ENCODE results near the gene TMEM163. TPM values are rescaled to one million over a fixed set of nuclear protein-coding genes. Genes with fewer than 3 reads are reported as not detected.

TMEM163 gene
- total and polyA plus RNA-seq, 7 donors, result 0.28 to 2.6 (median 1.1) TPM; not detected in 1

DNA sequence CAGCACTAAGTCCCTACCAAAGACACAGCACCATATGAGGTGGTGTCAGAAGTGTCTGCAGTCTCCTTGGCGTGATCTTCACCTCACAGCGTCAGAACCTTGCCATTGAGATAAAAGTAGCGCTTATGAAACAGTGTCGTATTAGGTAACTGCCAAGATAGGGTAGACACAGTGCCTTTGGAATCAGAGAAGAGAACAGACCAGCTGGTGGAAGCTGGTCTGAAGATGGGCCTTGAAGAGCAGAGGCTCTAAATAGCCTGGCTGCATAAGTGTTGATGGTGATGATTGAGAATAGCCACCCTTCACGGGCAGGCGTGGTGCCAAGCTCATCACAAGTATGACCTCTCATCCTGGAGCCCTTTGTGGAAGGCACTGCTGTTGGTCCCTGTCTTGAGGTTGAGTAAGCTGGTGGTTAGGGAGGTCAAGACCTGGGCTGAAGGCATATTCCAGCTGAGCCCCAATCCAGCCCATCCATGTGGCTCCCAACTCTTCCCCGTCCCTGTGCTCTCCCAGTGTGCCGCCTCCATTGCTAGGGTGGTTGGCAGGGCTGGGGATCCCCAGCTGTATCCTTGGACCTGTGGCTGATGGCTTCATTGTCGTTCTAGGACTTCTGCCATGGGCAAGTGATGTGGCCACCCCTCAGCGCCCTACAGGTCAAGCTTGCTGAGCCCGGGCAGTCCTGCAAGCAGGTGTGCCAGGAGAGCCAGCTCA is 277.5 kb downstream of the TMEM163 start:
- H3K27ac ChIP-seq, result no peak overlapping the region
- TF ChIP-seq, protein P1, sequence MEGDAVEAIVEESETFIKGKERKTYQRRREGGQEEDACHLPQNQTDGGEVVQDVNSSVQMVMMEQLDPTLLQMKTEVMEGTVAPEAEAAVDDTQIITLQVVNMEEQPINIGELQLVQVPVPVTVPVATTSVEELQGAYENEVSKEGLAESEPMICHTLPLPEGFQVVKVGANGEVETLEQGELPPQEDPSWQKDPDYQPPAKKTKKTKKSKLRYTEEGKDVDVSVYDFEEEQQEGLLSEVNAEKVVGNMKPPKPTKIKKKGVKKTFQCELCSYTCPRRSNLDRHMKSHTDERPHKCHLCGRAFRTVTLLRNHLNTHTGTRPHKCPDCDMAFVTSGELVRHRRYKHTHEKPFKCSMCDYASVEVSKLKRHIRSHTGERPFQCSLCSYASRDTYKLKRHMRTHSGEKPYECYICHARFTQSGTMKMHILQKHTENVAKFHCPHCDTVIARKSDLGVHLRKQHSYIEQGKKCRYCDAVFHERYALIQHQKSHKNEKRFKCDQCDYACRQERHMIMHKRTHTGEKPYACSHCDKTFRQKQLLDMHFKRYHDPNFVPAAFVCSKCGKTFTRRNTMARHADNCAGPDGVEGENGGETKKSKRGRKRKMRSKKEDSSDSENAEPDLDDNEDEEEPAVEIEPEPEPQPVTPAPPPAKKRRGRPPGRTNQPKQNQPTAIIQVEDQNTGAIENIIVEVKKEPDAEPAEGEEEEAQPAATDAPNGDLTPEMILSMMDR (IDR thresholded peaks at IDR 0.05), result no peak
- TF ChIP-seq POLR2A (IDR thresholded peaks at IDR 0.05), result no peak
- TF ChIP-seq EP300 (IDR thresholded peaks at IDR 0.05), result no peak
- TF ChIP-seq POLR2AphosphoS5 (IDR thresholded peaks at IDR 0.05), result no peak
- no peaks in the 10 kb centered on the region for H3K9me3 ChIP-seq
- no peaks in the 10 kb centered on the region for H3K27me3 ChIP-seq
- peaks cover 0 to 18% (median 0%) of the 10 kb centered on the region in 4 donors for H3K36me3 ChIP-seq
- no peaks in the 10 kb centered on the region for H3K4me1 ChIP-seq
- DNase-seq, result no peak
- no peak overlapping the region for H3K4me3 ChIP-seq
- intact Hi-C loops (cut with DNase I), result no loop called here
- 96 to 98% methylated on average over 11 of the region's 11 CpGs for WGBS, 2 donors

DNA sequence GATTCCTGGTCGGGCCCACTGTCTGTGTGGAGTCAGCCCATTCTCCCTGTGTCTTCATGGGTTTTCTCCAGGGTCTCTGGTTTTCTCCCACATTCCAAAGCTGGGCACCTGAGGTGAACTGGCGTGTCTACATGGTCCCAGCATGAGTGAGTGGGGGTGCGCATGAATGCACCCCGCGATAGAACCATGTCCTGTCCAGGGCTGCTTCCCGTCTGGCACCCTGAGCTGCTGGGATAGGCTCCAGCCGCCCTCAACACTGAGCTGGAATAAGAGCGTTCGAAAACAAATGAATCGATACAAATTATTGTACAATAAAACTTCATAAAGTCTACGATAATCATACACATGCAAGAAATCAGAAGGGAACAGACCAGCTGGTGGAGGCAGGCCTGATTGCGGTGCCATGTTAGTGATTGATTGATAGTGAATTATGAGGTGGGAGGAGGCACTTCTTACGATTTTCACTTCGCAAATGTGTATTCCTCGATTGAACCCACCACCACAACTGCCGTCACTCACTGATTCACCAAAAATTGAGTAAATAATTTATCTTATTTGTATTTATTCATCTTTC is 278.4 kb downstream of the TMEM163 start:
- H3K9me3 ChIP-seq, result no peaks in the 10 kb centered on the region
- WGBS, 2 donors, result 96 to 98% methylated on average over 16 of the region's 16 CpGs
- H3K27ac ChIP-seq, result no peak overlapping the region
- no peaks in the 10 kb centered on the region for H3K27me3 ChIP-seq
- intact Hi-C loops (cut with DNase I), result no loop called here
- peaks cover 0 to 14% (median 0%) of the 10 kb centered on the region in 4 donors for H3K36me3 ChIP-seq
- no peak overlapping the region for H3K4me3 ChIP-seq
- no peaks in the 10 kb centered on the region for H3K4me1 ChIP-seq
- TF ChIP-seq, protein P1 (IDR thresholded peaks at IDR 0.05), result no peak
- TF ChIP-seq EP300 (IDR thresholded peaks at IDR 0.05), result no peak
- TF ChIP-seq POLR2AphosphoS5 (IDR thresholded peaks at IDR 0.05), result no peak
- TF ChIP-seq POLR2A (IDR thresholded peaks at IDR 0.05), result no peak
- no peak for DNase-seq

DNA sequence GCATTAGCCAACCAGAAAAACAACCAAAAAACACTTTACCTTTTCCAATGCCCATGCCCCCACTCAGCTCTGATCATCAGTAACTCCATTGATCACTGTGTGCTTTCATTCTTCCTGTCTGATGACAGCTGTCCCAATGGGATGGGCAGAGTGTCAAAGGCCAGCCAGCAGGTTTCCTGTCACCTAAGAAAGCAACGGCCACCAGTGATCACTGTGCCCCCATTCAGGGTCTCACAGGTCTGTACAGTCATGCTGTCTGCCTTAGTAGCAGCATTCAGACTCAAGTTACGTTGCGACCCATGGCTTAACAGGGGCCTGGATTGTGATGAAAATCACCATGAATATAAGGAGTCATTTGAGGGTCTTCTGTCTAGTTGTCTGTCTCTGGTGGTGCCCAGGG is 280.4 kb downstream of the TMEM163 start:
- H3K36me3 ChIP-seq, result peaks cover 0 to 14% (median 0%) of the 10 kb centered on the region in 4 donors
- TF ChIP-seq POLR2AphosphoS5 (IDR thresholded peaks at IDR 0.05) (no peak), EP300 (IDR thresholded peaks at IDR 0.05) (no peak), POLR2A (IDR thresholded peaks at IDR 0.05) (no peak)
- TF ChIP-seq, protein P1 (IDR thresholded peaks at IDR 0.05), result no peak
- H3K4me3 ChIP-seq, result no peak overlapping the region
- DNase-seq, result no peak
- H3K4me1 ChIP-seq, result no peaks in the 10 kb centered on the region
- H3K9me3 ChIP-seq, result no peaks in the 10 kb centered on the region
- 90% methylated on average over 3 of the region's 3 CpGs for WGBS, 2 donors
- H3K27ac ChIP-seq, result no peak overlapping the region
- H3K27me3 ChIP-seq, result no peaks in the 10 kb centered on the region
- intact Hi-C loops (cut with DNase I), result loop anchor here (10.0 kb wide), 1 partner anchor 454 kb away; no protein-coding TSS in a partner anchor

DNA sequence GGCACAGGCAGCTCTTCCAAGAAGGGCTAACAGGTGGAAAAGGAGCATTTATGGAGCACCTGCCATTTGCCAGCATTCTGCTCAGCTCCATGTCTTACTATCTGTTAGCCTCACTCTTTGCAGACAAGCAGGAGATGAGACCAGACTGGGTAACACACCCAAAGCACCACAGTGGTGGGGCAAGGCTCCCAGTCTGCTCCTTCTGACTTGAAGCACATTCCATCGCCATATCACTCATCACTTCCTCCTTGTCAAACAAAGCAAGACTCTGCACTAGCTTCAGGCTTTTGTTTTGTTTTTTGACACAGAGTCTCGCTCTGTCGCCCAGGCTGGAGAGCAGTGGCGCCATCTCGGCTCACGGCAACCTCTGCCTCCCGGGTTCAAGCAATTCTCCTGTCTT is 282.1 kb downstream of the TMEM163 start:
- 95 to 98% methylated on average over 7 of the region's 7 CpGs for WGBS, 2 donors
- H3K36me3 ChIP-seq, result peaks cover 0 to 14% (median 0%) of the 10 kb centered on the region in 4 donors
- H3K27ac ChIP-seq, result no peak overlapping the region
- intact Hi-C loops (cut with DNase I), result loop anchor here (10.0 kb wide), 1 partner anchor 452 kb away; no protein-coding TSS in a partner anchor
- no peaks in the 10 kb centered on the region for H3K4me1 ChIP-seq
- no peaks in the 10 kb centered on the region for H3K27me3 ChIP-seq
- no peak for DNase-seq
- no peak overlapping the region for H3K4me3 ChIP-seq
- TF ChIP-seq, protein P1 (IDR thresholded peaks at IDR 0.05), result no peak
- TF ChIP-seq POLR2A (IDR thresholded peaks at IDR 0.05), result no peak
- TF ChIP-seq POLR2AphosphoS5 (IDR thresholded peaks at IDR 0.05), result no peak
- TF ChIP-seq EP300 (IDR thresholded peaks at IDR 0.05), result no peak
- no peaks in the 10 kb centered on the region for H3K9me3 ChIP-seq
